Stimulated activated CD8-positive, alpha-beta memory T cell treated with anti-CD3 and anti-CD28 coated beads, Interleukin-4, amount 100 ng/mL, for 48 hours (primary cell): ENCODE results near the gene LTO1.

Experiments
- DNase-seq: peaks from one replicate; pipeline ENCODE4 v3.0.0-alpha.2; 2020

Gene LTO1

DNA sequence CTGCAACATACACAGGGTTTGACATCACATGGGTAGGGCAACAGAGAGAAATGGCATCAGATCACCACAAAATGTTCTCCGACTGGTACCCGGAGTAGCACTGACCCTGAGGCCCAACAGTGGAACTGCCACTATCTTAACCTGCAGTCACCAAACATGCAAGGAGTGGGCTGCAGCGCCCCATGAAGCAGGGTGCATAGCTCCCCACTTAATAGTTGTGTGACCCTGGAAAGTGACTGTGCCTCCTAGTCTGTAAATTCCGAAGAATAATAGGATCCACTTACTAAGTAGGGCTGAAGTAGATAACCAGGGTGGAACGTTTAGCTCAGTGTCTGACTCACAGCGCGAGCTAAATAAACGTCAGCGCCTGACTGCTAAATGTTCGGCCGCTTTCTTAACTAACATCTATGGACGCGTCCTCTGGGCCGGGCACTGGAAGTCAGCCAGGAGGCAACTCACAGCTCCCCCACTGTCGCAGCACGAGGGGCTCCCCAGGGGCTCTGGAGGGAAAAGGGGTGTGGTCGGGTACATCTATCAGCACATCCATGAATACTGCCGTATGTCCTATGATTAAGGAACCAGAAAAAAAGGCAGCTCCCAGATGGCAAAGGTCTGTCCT, 777 bp downstream of the LTO1 start:
- DNase-seq: peak; percentile 33

GRCh38 chr11:69671734-69672465, 3.3 kb downstream of the LTO1 start:
- DNase-seq: no peak

- peak; percentile 78 for DNase-seq
These were observed 4.9 kb downstream of the LTO1 start for GRCh38 chr11:69670158-69670845.

DNA sequence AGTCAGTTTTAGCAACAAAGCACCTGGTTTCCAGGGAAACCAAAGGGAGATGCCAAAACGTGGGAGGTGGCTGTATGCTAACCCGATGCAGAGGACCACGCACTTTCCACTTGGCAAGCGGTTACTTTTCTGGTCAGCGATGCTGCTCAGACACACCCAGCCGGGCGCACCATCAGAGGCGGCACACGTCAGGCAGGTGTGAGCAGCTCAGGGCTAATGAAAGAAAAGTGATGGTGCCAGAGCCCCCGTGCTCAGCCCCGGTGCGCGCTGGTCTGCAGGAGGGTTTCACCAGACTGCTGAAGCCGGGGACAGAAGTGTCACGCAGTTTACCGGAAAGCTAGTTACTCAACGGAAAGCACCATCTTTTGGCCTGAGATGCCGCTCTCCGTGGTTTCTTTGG, 5.7 kb downstream of the LTO1 start:
- no peak for DNase-seq

DNA sequence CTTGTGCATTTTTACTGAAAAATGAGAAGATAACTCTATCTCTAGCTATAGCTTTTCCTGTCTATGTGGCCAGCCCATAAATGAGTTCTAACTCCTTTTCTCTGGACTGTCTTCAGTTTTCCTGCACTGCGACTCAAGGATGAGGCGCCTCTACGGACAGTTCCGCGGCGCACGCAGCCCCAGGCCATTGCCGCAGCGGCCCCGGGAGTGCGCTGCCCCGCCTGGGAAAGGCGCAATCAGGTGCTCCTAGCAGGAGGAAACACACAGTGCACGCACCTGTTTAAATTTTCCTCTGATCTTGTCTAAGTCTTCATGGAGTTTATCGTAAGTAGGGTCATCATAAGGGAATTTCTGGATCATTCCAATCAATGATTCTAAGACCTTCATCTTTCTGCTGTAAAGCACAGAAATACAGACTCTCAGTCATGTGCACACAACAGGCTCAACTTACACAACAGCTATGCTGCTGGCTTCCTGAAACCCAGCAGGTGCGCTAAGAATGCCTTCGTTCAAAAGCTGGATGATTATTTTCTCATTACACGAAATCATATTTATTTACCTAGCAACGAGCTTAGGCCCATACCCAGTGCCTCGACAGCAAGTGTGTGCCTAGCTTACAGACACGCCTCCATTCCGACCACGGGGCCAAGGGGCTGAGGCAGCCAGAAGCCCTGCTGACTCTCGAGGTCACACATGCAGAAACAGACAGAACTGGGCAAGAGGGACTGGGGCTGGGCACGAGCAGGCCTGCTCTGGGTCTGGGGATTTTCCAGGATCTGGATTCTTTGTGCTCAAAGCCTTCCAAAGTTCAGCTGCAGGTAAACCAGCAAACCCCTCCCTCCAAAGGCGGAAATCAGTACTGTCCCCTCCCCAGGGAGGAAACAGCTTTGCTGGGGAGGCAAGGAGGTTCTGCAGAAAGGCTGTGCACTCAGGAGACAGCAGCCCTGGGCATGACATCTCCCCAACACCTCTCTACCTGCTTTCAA, 7.2 kb downstream of the LTO1 start:
- DNase-seq: no peak

GRCh38 chr11:69666752-69667536, 8.2 kb downstream of the LTO1 start:
- DNase-seq: no peak

GRCh38 chr11:69666261-69666660, 8.9 kb downstream of the LTO1 start:
- no peak for DNase-seq

GRCh38 chr11:69665669-69666068, 9.5 kb downstream of the LTO1 start:
- no peak for DNase-seq

DNA sequence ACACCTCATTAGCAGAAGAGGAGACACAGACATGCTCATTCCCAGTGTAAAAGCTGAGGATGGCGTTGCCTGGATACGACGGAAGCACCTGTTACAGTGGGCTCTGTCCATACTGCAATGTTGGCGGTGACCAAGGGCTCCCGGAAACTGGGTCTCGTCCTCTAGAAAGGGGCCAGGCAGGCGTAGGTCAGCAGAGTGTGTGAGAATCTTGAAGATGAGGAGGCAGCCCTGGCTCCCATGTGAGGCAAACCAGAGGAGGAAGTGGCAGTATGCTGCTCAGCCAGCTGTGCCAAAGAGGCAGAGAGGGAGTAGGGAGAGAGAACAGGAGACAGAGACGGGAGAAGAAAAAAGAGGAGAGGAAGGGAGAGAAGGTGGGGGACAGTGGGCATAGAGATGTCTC, 10.3 kb downstream of the LTO1 start:
- DNase-seq: no peak

- DNase-seq: no peak
These were observed 10.9 kb downstream of the LTO1 start for GRCh38 chr11:69664103-69664775.

DNA sequence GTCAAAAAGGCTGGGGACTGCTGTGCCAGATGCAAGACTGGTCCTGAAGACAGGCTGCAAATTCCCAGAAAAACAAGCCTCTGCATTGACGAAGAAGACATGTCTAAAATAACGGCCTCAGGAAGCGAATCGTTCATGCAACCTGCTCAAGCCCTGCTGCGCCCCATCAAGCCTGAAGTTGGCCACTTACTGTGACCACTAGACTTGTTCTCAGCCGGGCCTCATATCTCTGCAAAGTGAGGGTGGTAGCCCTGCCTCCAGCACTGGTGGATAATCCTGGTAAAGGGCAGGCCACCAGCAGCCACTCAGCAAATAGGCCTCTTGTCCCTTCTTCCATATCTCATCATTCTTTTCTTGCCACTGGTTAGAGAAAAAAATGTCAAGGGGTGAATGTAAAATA, 11.8 kb downstream of the LTO1 start:
- DNase-seq: no peak

DNA sequence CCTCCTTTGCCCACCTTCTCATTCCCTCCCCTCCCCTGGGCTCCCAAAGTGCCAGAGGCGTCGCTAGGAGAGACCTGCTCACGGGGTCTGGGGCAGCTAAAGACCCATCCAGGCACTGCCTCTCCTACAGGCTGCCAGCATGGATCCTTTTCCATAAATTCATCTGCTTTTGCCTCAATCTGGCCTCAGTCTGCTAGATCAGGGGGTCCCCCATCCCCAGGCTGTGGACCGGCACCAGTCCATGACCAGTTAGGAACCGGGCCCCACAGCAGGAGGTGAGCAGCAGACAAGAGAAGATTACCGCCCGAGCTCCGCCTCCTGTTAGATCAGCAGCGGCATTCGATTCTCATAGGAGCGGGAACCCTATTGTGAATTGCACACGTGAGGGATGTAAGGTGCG, 12.3 kb downstream of the LTO1 start:
- DNase-seq: no peak

DNA sequence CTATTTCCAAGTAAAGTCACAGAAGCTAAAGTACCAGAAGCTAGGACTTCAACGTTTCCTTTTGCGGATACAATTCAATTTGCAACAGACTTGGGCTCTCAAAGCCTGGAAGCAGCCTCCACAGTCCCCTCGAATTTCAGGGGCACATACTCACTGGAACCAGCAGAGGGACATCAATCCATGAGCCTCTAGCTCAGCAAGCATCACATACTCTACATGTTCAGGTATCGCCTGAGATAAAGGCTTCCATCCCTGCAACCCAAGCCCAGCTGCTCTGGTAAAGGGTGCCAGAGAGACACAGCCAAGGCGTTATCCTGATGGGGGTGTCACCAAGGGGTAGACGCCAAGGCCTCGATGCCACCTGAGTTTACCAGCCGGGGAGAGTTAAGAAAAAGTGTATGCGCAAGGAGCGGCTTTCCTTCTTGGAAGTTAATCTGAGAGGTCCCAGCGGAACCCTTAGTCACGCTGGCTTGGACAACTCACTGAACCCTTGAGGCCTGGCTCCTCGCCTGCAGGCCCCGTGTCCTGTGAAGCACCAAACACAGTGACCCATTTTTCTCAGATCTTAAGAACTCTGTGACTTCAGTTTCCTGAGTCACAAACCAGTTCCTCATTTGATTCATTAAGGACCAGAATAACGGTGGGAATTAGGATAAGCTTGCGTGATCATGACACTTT, 13.0 kb downstream of the LTO1 start:
- DNase-seq: no peak

DNA sequence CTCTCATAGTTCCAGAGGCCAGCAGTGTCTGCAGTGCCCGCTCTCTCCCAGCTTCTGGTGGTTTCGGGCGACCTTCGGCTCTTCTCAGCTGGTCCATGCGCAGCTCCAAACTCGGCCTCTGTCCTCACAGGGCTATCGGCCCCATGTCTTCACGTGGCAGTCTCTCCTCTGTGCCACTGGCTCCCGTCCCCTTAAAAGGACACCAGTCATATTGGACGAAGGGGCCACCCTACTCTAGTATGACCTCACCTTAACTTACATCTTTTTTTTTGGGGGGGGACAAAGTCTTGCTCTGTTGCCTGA, 13.8 kb downstream of the LTO1 start:
- DNase-seq: no peak

DNA sequence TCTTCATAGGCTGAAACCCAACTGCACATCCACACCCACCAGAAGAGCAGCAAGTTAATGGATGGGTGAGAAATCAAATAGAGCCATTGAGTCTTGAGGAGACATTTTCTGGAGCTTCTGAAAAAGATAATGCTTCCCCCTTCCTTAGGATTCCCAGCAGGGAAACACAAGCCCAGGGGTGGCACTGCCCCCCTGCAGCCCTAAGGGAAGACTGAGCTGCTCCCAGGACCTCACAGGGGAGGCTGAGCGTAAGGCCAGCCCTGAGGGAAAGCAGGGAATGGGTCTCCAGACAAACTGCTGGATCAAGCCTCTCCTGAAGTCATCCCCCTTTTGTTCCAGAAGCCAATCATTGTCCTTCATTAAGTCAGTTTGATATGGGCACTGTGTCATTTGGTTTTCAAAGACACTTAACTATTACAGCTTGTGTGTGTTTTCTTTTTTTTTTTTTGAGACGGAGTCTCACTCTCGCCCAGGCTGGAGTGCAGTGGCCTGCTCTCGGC, 15.1 kb downstream of the LTO1 start:
- no peak for DNase-seq

- no peak for DNase-seq
These were observed 15.6 kb downstream of the LTO1 start for GRCh38 chr11:69659591-69659990.

GRCh38 chr11:69658626-69659450, 16.3 kb downstream of the LTO1 start:
- no peak for DNase-seq

GRCh38 chr11:69657911-69658625, 17.1 kb downstream of the LTO1 start:
- DNase-seq: no peak

DNA sequence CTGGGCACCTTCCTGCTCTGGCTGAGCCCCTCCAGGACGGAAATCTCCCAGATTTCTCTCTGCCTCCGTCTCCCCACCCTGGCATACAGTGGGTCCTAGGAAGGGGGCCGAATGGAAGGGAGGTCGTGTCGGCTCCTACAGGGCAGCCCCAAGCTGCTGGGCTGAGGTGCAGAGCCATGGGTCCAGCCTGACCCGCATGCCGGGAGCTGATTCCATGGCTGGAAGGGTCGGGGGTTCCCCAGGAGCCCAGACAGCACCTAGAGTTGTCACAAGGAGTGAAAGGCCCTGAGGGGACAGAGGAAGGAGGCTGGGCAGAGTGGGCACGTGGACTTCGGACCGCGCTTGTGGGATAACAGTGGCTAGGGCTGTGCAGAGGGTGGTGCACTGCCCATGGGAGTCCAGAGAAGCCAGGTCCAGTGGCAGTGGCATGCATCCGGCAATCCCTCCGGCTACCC, 17.7 kb downstream of the LTO1 start:
- no peak for DNase-seq
